ENCODE data around the gene MTF1.
"Not testable (repeated sequence)": the region's sequence is repeated elsewhere in the genome, so short reads cannot be mapped to it uniquely, and the experiment has no call there.

MTF1 gene

DNA sequence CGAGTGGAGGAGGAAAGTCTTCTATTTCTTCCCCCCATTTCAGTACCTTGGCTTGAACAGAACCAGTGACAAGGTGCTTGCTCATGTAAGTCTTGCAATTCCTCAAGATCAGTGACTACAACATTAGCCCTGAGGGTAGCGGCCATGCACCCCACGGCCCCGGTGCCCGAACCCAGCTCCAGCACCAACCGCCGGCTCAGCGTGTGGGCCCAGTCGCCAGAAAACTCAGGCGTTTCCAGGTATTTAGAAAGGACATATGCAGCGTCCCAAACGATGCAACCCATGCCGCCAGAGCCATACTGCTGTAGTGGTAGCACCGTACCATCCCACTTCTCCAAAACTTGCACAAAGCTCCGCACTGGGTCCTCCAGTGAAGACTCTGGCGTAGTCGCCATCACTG lies 76.9 kb downstream of the MTF1 start:
- no peak for DNase-seq

- DNase-seq = no peak
Measured at GRCh38 chr1:37778654-37779053, 80.7 kb downstream of the MTF1 start.

GRCh38 chr1:37776946-37777516 lies 82.4 kb downstream of the MTF1 start:
- DNase-seq = no peak

DNA sequence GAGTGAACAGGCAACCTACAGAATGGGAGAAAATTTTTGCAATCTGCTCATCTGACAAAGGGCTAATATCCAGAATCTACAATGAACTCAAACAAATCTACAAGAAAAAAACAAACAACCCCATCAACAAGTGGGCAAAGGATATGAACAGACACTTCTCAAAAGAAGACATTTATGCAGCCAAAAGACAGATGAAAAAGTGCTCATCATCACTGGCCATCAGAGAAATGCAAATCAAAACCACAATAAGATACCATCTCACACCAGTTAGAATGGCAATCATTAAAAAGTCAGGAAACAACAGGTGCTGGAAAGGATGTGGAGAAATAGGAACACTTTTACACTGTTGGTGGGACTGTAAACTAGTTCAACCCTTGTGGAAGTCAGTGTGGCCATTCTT lies 88.0 kb downstream of the MTF1 start:
- not testable (repeated sequence) for DNase-seq

DNA sequence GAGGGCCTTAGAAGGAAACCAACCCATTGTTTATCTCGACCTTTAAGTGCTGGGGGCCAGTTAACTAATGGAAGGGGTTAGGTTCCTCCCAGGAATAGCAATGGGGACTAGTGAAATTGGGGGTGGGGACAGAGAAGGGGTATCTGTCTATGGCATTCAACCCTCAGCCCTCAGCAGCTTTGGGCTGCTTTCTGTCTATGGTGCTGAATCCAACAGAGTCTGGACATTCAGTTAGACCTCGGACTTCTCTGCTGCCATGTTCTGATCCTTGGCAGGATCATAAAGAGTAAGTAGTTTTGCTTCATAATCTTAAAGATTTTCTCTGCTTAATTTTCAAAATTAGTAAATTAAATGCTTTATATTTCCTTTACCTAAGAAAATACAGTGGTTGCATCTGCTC lies 91.9 kb downstream of the MTF1 start:
- no peak for DNase-seq

DNA sequence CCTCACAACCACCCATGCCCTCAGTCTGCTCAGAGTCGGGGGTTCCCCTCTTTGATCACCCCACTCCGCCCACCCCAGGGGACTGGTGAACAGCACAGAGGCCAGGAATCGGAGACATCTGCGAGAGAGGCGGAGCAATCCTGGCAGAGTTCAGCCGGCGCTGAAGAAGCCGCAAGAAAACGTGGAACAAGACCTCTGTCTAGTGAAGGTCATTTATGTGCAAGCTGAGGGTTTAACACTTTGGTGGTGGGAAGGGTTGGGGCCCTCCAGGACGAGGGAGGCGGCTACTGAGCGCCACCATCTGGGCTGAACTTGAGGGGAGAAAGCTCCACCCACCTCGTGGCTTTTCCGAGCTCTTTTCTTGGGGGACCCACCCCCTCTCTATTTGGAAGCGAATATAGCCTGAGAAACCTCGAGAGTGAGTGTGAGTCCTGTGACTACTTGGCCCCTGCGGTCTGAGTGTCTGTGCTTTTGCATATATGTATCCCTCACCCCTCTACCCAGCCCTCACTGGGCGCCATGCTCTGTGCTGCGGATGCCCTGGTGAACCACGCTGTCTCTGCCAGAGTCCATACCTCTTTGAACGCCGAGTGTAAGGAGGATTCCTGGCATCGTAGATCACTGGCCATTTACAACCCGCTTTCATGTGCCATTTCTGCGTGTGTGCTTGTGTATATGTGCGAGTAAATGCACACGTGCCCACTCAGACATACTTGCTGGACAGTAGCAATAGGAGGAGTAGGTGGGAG lies 93.3 kb downstream of the MTF1 start:
- peak; percentile 21 for DNase-seq

- no peak for DNase-seq
Measured at GRCh38 chr1:37764888-37765441, 94.4 kb downstream of the MTF1 start, which contains the start of gene EPHA10. TSS of gene EPHA10 (minus strand) at chr1:37765120. CDS start at chr1:37765066, 54 bp downstream.

DNA sequence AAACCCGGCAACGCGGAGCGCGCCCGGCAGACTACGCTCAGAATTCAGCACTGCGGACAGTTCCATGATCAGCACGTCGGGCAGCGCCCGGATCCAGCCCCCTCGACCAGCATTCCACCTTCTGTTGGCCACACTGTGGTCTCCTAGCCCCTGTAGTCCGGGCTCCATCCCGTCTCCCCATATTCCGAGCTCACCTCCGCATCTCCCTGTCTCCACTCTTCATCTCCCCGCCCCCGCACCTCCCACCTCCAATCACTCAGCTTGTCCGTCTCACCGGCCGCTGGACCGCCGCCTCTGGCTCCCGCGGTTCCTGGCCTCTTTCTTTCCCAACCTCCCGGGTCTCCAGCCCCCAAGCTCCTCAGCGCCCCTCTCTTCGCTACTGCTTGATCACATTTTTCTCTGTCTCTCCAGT lies 95.0 kb downstream of the MTF1 start:
- DNase-seq = no peak

- DNase-seq = no peak
Measured at GRCh38 chr1:37763791-37764413, 95.5 kb downstream of the MTF1 start.

DNA sequence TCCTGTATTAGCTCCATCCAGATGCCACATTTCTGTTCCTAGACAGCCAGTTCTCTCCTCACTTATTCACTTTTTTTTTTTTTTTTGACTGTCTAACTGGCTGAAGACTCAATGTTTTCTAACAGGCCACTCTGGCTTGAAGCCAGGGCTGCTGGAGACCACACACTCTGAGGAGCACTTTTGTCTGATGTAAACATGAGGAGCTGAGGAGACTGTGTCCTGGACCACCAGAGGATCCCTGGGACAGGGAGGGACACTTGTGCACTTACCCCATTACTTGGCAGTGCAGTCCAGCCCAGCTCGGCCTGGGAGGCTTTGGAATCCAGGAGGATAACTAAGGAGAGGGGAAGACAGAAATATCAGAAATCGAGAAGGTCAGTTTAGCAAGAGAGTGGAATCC lies 96.9 kb downstream of the MTF1 start:
- no peak for DNase-seq

DNA sequence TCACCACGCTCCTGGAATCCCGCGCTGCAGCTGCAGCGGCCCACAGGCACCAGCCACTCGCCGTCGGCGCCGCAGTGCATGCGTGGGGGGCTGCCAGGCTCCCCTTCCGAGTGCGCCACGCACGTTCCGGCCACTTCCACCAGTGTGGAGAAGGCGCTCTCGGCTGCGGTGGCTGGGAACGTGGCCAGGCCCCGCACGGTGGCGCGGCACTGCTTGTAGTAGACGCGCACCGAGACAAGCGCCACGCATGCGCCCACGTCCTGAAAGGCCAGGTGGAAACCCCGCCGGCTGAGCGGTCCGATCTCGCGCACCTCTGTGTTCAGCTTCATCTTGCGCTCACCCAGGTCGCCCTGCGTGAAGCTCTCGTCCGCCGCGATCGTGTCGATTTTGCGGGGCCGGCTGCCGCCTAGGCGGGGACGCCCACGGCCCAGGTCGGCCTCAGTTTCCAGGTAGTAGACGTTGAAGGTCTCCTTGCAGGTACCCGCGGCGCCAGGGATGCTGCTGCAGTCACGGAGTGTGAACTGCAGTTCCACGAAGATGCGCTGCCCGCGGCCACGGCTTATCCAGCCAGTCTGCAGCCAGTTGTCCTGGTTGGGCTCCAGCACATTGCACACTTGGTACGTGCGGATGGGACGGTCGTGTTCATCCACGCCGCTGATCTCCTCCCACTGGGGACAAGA lies 97.8 kb downstream of the MTF1 start:
- no peak for DNase-seq

All from activated T-cell treated with anti-CD3 and anti-CD28 coated beads for 4 hours (primary cell).